AG09309 (cell line): ENCODE results near the gene MTUS2.
"Not testable (repeated sequence)": the region's sequence is repeated elsewhere in the genome, so short reads cannot be mapped to it uniquely, and the experiment has no call there.

Source experiments
- DNase-seq: peaks from one replicate; pipeline ENCODE4 v3.0.0-alpha.2; 2010; ENCODE audit warnings: low read depth
- H3K4me3 ChIP-seq: 2 replicates; pipeline ENCODE4 v1.5.1; 2011; ENCODE audit warnings: mild to moderate bottlenecking, low read depth, low read length, moderate library complexity; ENCODE audit not compliant: control insufficient read depth
- TF ChIP-seq, protein P1 (sequence below): IDR thresholded peaks from 2 replicates; pipeline ENCODE4 v1.5.1; 2011; ENCODE audit warnings: mild to moderate bottlenecking, low read depth, low read length, inconsistent platforms; ENCODE audit not compliant: insufficient read depth, control insufficient read depth; ENCODE audit errors: missing control alignments

MTUS2 gene

DNA sequence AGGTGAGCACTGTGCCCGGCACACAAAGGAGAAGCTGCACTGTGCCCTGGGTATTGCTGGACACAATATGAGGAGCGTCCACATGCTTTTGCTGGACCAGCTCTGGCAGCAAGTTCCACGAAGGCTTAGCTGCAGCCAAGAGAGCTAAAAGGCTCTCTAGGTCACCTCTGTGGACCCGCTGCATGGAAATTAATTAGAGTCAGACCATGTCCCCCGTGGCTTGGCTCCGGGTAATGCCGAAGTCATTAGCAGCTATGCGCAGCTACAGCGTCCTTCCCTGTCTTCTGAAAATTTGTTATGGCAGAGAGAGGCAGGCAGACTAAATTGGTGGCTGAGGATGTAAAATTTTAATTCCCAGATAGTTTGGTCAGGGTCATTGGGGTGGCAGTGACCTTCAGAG is 503.8 kb downstream of the MTUS2 start:
- TF ChIP-seq, protein P1, sequence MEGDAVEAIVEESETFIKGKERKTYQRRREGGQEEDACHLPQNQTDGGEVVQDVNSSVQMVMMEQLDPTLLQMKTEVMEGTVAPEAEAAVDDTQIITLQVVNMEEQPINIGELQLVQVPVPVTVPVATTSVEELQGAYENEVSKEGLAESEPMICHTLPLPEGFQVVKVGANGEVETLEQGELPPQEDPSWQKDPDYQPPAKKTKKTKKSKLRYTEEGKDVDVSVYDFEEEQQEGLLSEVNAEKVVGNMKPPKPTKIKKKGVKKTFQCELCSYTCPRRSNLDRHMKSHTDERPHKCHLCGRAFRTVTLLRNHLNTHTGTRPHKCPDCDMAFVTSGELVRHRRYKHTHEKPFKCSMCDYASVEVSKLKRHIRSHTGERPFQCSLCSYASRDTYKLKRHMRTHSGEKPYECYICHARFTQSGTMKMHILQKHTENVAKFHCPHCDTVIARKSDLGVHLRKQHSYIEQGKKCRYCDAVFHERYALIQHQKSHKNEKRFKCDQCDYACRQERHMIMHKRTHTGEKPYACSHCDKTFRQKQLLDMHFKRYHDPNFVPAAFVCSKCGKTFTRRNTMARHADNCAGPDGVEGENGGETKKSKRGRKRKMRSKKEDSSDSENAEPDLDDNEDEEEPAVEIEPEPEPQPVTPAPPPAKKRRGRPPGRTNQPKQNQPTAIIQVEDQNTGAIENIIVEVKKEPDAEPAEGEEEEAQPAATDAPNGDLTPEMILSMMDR, result no peak
- no peak for DNase-seq
- no peak overlapping the region for H3K4me3 ChIP-seq

DNA sequence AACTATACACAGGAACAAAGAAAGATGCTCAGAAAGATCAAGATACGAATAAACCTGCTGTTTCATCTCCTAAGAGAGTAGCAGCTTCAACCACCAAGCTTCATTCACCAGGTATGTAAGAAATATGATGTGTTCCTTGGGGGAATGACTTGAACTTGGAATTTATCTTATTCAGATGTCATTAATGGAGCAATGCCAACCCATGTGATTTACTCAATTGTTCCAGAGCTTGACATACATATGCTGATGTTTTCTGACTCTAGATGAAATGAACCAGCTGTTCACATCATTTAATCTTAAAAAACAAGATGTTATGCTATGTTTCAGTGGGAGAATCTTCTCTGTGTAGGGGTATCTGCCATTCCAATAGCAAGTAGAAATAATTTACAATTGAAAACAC is 504.5 kb downstream of the MTUS2 start:
- DNase-seq, result no peak
- TF ChIP-seq, protein P1, result no peak
- no peak overlapping the region for H3K4me3 ChIP-seq

DNA sequence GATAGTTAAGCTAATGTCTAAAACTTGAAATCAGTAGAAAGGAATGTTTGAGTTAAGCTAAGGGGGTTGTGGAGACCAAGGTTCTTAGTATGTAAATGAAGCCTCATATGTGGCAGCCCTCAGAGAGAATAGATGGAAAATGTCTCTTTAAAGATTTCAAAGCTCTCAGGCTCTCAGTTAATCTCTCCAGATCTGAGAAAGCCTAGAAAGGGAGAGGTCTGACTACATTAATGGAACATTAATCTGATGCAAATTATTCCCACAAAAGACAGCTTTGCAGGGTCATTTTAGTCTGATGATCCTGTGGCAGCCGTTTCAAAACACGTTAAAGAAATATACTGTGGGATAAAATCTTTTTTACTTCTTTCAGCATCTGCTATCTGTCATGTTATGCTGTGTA is 508.4 kb downstream of the MTUS2 start:
- no peak overlapping the region for H3K4me3 ChIP-seq
- TF ChIP-seq, protein P1, result no peak
- no peak for DNase-seq

DNA sequence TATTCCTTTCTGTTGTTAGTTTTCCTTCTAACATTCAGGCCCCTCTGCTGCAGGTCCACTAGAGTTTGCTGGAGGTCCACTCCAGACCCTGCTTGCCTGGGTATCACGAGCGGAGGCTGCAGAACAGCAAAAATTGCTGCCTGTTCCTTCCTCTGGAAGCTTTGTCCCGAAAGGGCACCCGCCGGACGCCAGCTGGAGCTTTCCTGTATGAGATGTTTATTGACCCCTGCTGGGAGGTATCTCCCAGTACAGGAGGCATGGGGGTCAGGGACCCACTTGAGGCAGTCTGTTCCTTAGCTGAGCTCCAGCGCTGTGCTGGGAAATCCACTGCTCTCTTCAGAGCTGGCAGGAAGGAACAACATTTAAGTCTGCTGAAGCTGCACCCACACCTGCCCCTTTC is 516.2 kb downstream of the MTUS2 start:
- no peak for DNase-seq
- no peak overlapping the region for H3K4me3 ChIP-seq
- TF ChIP-seq, protein P1, result no peak

DNA sequence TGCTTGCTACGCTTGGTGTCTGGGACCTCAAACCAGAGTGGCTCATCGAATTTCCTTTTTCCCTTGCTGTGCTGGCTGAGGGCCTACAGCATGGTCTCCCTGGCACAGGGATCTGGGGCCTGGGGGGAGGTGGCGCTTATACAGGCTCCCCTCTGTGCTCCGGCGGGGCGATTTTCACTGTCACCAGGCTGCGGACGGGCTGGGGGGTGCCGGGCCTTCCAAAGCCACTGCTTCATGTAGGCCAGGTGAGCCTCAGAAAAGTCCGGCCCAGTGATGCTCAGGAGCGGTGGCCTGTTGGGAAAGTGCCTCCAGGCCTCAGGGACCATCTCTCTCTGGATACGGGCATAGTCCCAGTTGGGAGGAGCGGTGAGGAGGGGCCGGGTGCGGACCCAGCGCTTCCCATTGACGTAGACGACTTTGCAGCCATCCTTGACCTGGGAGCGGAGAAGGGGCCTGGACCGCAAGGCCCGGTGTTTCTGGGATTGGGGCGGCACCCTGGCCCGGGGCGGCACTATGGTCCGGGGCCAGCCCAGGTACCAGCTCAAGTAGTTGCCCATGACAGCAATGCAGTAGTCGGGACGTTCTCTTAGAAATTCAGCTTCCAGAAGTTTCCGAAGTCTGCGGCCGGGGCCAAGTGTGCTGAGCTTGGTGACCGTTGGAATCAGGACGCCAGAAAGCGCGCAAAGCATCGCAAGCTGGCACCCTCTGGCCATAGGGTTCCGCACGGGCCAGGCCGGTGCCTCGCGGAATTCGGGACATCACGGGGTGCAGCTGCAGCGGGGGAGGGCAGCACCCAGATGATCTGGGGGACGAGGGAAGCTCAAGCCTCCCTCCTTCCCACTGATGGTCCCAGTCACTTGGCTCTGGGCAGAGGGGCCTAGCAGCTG is 519.5 kb downstream of the MTUS2 start:
- no peak overlapping the region for H3K4me3 ChIP-seq
- DNase-seq, result no peak
- TF ChIP-seq, protein P1, result no peak

DNA sequence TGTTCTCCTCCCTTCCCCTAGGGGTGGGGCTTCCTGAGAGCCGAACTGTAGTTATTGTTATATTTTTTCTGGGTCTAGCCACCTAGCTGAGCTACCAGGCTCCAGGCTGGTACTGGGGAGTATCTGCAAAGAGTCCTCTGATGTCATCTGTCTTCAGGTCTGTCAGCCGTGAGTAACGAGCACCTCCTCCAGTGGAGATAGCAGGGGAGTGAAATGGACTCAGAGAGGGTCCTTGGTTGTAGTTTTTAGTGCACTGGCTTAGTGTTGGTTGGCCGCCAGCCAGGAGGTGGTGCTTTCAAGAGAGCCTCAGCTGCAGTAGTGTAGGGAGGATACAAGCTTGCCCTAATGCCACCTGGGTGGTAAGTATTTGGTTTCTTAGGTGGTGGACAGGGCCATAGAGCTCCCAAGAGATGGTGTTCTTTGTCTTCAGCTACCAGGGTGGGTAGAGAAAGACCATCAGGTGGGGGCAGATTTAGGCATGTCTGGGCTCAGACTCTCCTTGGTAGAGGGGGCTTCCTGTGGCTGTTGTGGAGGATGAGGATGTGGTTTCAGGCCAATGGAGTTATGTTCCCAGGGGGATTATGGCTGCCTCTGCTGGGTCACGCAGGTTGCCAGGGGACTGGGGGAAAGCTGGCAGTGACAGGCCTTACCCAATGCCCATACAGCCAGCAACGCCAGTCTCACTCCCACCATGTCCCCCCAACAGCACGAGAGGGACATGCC is 525.9 kb downstream of the MTUS2 start:
- H3K4me3 ChIP-seq, DNase-seq: not testable (repeated sequence)

DNA sequence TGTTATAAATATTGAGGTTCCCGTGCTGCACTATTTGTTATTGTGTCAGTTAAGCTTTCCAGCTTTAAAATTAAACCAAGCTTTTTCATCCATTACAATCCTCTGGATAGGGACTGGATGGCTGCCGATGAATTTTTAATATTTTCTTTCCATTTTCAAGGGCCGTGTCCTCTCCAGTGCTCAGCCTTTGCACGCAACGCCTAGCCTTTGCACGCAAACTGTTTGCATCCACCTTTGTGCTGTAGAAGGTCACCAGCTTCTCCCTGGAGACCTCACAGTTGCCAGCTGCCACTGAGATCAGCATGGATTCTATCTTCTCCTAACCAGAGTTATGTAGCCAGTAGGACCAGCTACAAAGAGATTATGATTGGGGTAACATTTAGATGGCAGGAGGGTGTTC is 534.9 kb downstream of the MTUS2 start:
- DNase-seq, result no peak
- TF ChIP-seq, protein P1, result no peak
- H3K4me3 ChIP-seq, result no peak overlapping the region
